T-cell (primary cell): ENCODE data around the gene AZI2. TPM values are rescaled to one million over a fixed set of nuclear protein-coding genes. Genes with fewer than 3 reads are reported as not detected.

Experiments used
- ATAC-seq, 4 experiments: fragments of 200-7000 bp in 3 of 4; fragments of 150-1000 bp in 1 of 4; cut with Tn5 transposase; replicated peaks in 1 of 4; 1 replicate in 3 of 4; 2 replicates in 1 of 4; pipeline ENCODE4 v1.10.0; 2021; ENCODE audit warnings: moderate library complexity in 3 of 4, mild to moderate bottlenecking in 2 of 4, moderate number of reproducible peaks in 1 of 4
- CTCF ChIA-PET, 2 donors: fragments of 300-600 bp; sonication (Branson Sonifier 250); formaldehyde crosslinking; loops; one replicate each; lab custom pipeline; 2022; ENCODE audit warnings: antibody characterized with exemption in 2 of 2; lab: Charles Lee
- POLR2A ChIA-PET, 2 donors: fragments of 300-600 bp; sonication (Branson Sonifier 250); formaldehyde crosslinking; loops; one replicate each; lab custom pipeline; 2022; ENCODE audit warnings: antibody characterized with exemption in 2 of 2; lab: Charles Lee
- DNase-seq, 35 experiments: peaks; one replicate each; pipeline versions ENCODE4 v3.0.0 to v3.0.0-alpha.2; 2013 to 2023
- H3K27ac ChIP-seq: one replicate; pipeline ENCODE4 v1.5.1; 2013; ENCODE audit warnings: low read length
- H3K27me3 ChIP-seq, 2 experiments: replicated peaks in 1 of 2; 1 replicate in 1 of 2; 2 replicates in 1 of 2; pipeline versions ENCODE4 v1.6.1 to v1.7.0; 2013; ENCODE audit warnings: low read length in 1 of 2, mixed read lengths in 1 of 2; ENCODE audit not compliant: control insufficient read depth in 2 of 2, insufficient read depth in 2 of 2; ENCODE audit errors: extremely low read depth in 1 of 2
- H3K36me3 ChIP-seq, 2 donors: 1 replicate in 1 of 2; 2 replicates in 1 of 2; pipeline versions ENCODE4 v1.6.1 to v1.7.0; 2013; ENCODE audit warnings: low read length in 1 of 2; ENCODE audit not compliant: control insufficient read depth in 2 of 2, insufficient read depth in 1 of 2; ENCODE audit errors: extremely low read depth in 1 of 2
- H3K4me1 ChIP-seq, 2 experiments: 1 replicate in 1 of 2; 2 replicates in 1 of 2; pipeline versions ENCODE4 v1.6.1 to v1.7.0; 2013; ENCODE audit warnings: low read length in 2 of 2, mixed read lengths in 1 of 2; ENCODE audit not compliant: insufficient read depth in 2 of 2, control insufficient read depth in 1 of 2; ENCODE audit errors: extremely low read depth in 1 of 2
- H3K4me3 ChIP-seq, 2 donors: 1 replicate in 1 of 2; 2 replicates in 1 of 2; pipeline versions ENCODE4 v1.5.1 to v1.7.0; 2013; ENCODE audit warnings: mild to moderate bottlenecking in 2 of 2, low read length in 1 of 2, moderate library complexity in 1 of 2; ENCODE audit not compliant: control insufficient read depth in 1 of 2; ENCODE audit errors: extremely low read depth in 1 of 2
- H3K9me3 ChIP-seq: 2 replicates; pipeline ENCODE4 v1.7.0; 2013
- H3K27ac Mint-ChIP-seq, 2 donors: one replicate each; pipeline ENCODE4 v1.8.0; 2020 to 2021; ENCODE audit warnings: mild to moderate bottlenecking in 2 of 2, mixed read lengths in 2 of 2
- H3K27me3 Mint-ChIP-seq, 2 donors: one replicate each; pipeline ENCODE4 v1.8.0; 2021 to 2022; ENCODE audit warnings: mixed read lengths in 2 of 2
- H3K36me3 Mint-ChIP-seq: one replicate; pipeline ENCODE4 v1.8.0; 2021; ENCODE audit warnings: mixed read lengths
- H3K4me1 Mint-ChIP-seq, 3 donors: one replicate each; pipeline ENCODE4 v1.8.0; 2020 to 2022; ENCODE audit warnings: mixed read lengths in 3 of 3, mild to moderate bottlenecking in 1 of 3
- H3K4me3 Mint-ChIP-seq, 3 donors: one replicate each; pipeline ENCODE4 v1.8.0; 2020 to 2022; ENCODE audit warnings: mild to moderate bottlenecking in 3 of 3, mixed read lengths in 3 of 3, moderate library complexity in 3 of 3
- H3K9me3 Mint-ChIP-seq, 3 donors: one replicate each; pipeline ENCODE4 v1.8.0; 2020 to 2022; ENCODE audit warnings: mixed read lengths in 3 of 3
- WGBS: methylation state at CpG from one replicate; pipeline ENCODE4 v1.1.5; 2013; ENCODE audit warnings: missing lambda C conversion rate; ENCODE audit not compliant: insufficient coverage; 5-methylcytosine and 5-hydroxymethylcytosine counted together
- total RNA-seq, 35 experiments: library from RNA in 6 of 35; stranded (reverse) in 6 of 35; fragments of 120-200 nt in 1 of 35; gene quantifications; one replicate each; pipeline versions ENCODE4 v1.2.1 to v1.2.4 and lab custom pipeline; 2013 to 2026

AZI2 gene
- total RNA-seq, 5 donors from 2014 or later (not counting 1 experiment from before 2014, with no cell fraction given), result 29.5 to 38.6 (median 30.6) TPM

DNA sequence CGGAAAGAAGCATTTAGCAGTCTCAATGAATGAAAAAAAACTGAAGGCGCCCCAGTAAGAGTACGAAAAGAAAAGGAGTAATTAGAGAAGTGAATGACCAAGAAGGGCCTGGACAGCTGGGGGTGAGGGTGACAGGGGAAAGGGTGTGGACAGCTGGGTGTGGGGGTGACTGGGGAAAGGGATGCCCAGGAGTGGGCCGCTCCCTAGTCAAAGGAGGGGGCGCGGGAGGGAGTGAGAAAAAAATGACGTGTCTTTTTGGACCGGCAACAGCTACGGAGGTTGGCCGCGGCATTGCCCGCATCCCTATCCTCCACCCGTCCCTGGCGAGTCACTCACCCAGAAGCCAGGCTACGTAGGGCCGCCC, 377 bp downstream of the AZI2 start:
- Mint-ChIP-seq H3K4me1 (peaks cover 50 to 70% (median 59%) of the 10 kb centered on the region in 3 donors), H3K9me3 (peaks cover 0 to 5% (median 5%) of the 10 kb centered on the region in 3 donors), H3K36me3 (peaks cover 13% of the 10 kb centered on the region), H3K27me3 (no peaks in the 10 kb centered on the region), H3K27ac (peak overlapping the region; percentile 95 to 99), H3K4me3 (peak overlapping the region; percentile 88 to 99 (median 96))
- Histone ChIP-seq H3K36me3 (peaks cover 0 to 4% of the 10 kb centered on the region in 2 donors), H3K9me3 (no peaks in the 10 kb centered on the region), H3K4me3 (peak overlapping the region; percentile 92 to 95), H3K27ac (peak overlapping the region; percentile 94), H3K4me1 (peaks cover 12 to 26% of the 10 kb centered on the region in 2 experiments), H3K27me3 (no peaks in the 10 kb centered on the region)
- ChIA-PET CTCF (interaction anchor here in 1 of 2 donors (0.6 to 2.2 kb wide), 7 partner anchors 14 to 667 kb away, joined by 3 to 19 read pairs (median 4); no protein-coding TSS in a partner anchor), POLR2A (interaction anchor here in 1 of 2 donors (0.5 to 1.7 kb wide), 5 partner anchors 8 to 875 kb away, joined by 4 to 20 read pairs (median 6); no protein-coding TSS in a partner anchor)
- DNase-seq (no peak), ATAC-seq (no peak)
- WGBS, result 5% methylated on average over 13 of the region's 16 CpGs

DNA sequence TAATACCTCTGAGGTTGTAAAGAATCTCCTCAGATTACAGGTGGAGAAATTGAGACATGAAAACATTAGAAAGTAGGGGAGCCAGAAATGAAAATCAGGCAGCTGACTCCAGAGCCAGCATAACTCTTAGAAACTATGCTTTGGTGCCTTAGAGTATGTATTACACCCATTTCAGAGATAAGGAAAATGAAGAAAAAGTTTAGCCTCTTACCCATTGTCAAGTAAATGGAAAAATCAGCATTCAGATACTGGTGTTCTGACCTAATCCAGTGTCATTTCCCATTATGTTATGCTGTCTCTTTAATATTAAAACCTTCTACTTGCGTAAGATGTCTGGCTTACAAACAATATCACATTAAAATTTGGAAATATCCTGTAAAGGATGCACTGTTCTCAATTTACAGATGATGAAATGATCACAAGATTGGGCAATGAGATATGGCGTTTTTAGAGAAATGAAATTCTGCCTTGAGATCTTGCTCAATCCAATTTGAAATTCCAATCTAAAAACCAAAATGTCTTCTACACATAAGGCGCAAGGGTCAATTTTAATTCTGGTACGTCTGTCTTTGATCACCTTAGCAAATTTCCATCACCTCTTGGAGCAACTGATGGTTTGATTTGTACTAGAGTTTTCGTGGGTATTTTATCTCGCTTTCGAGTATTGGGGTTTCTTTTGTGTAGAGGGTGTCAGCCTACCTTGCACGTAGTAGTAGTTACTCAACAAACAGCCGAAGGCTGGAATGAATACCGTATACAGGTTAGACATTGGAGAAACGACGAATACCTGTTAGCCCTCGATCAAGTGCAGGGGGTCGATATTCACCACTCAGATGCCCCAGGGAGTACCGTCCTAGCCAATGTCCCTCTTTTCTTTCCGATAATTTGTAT, 1.0 kb downstream of the AZI2 start:
- ATAC-seq, result no peak
- Mint-ChIP-seq H3K4me3 (peak overlapping the region; percentile 88 to 99 (median 96)), H3K27me3 (no peaks in the 10 kb centered on the region), H3K9me3 (peaks cover 0 to 5% (median 5%) of the 10 kb centered on the region in 3 donors), H3K27ac (peak overlapping the region; percentile 95 to 99), H3K36me3 (peaks cover 13% of the 10 kb centered on the region), H3K4me1 (peaks cover 56 to 76% (median 66%) of the 10 kb centered on the region in 3 donors)
- POLR2A ChIA-PET, result interaction anchor here in 1 of 2 donors (0.5 to 1.7 kb wide), 3 partner anchors 21 to 874 kb away, joined by 4 to 7 read pairs (median 6); no protein-coding TSS in a partner anchor
- WGBS, result 32% methylated on average over 8 of the region's 16 CpGs
- no peaks in the 10 kb centered on the region for H3K9me3 ChIP-seq
- H3K36me3 ChIP-seq, result peaks cover 0 to under 1% of the 10 kb centered on the region in 2 donors
- peaks cover 12 to 26% of the 10 kb centered on the region in 2 experiments for H3K4me1 ChIP-seq
- H3K4me3 ChIP-seq, result peak overlapping the region; percentile 92 to 95
- peak overlapping the region; percentile 94 for H3K27ac ChIP-seq
- peak in 2 of 35 experiments; percentile 2 to 30 for DNase-seq
- H3K27me3 ChIP-seq, result no peaks in the 10 kb centered on the region
- CTCF ChIA-PET, result interaction anchor here in 1 of 2 donors (0.6 to 2.1 kb wide), 4 partner anchors 14 to 667 kb away, joined by 3 to 19 read pairs (median 5); no protein-coding TSS in a partner anchor

GRCh38 chr3:28345690-28346089, 2.9 kb downstream of the AZI2 start:
- Histone ChIP-seq H3K27ac (no peak overlapping the region), H3K4me1 (peaks cover 12 to 26% of the 10 kb centered on the region in 2 experiments), H3K36me3 (no peaks in the 10 kb centered on the region), H3K27me3 (no peaks in the 10 kb centered on the region), H3K4me3 (no peak overlapping the region), H3K9me3 (no peaks in the 10 kb centered on the region)
- peak overlapping the region in 1 of 2 donors; percentile 3 for H3K27ac Mint-ChIP-seq
- DNase-seq (no peak), ATAC-seq (no peak)
- POLR2A ChIA-PET, result no interaction called here
- H3K36me3 Mint-ChIP-seq, result no peaks in the 10 kb centered on the region
- peaks cover 64 to 74% (median 66%) of the 10 kb centered on the region in 3 donors for H3K4me1 Mint-ChIP-seq
- no peak overlapping the region for H3K4me3 Mint-ChIP-seq
- H3K9me3 Mint-ChIP-seq, result no peaks in the 10 kb centered on the region
- no peaks in the 10 kb centered on the region for H3K27me3 Mint-ChIP-seq
- CTCF ChIA-PET, result interaction anchor here (0.6 to 1.0 kb wide), 2 partner anchors 8 to 634 kb away, joined by 3 read pairs; no protein-coding TSS in a partner anchor
- WGBS, result no CpG with 5 or more reads among the region's 1 CpG

DNA sequence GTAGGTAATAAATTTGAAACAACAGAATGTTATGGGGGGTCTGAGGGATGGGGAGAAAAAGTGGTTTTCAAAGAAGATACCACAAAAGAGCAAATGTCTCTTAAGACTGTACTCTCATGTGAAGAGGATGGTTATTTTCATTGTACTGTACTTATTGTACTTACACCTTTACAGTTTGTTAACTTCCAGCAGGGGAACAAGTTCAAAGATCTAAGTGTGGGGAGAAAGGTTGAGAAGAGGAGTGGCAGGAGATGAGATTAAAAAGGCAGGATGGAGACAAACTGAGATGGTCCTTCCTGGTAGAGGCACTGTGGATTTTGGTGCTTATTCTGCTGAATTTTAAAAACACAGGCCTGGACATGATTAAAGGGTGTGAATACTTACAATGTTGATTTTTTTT, 5.5 kb downstream of the AZI2 start:
- Histone ChIP-seq H3K9me3 (no peaks in the 10 kb centered on the region), H3K36me3 (peaks cover 0 to 3% of the 10 kb centered on the region in 2 donors), H3K4me3 (no peak overlapping the region), H3K27me3 (no peaks in the 10 kb centered on the region), H3K27ac (no peak overlapping the region), H3K4me1 (peaks cover 5 to 13% of the 10 kb centered on the region in 2 experiments)
- CTCF ChIA-PET, result interaction anchor here in 1 of 2 donors (1.8 kb wide), 1 partner anchor 631 kb away, joined by 6 read pairs; no protein-coding TSS in a partner anchor
- Mint-ChIP-seq H3K4me3 (no peak overlapping the region), H3K9me3 (no peaks in the 10 kb centered on the region), H3K36me3 (peaks cover 9% of the 10 kb centered on the region), H3K27ac (peak overlapping the region in 1 of 2 donors; percentile 2), H3K27me3 (no peaks in the 10 kb centered on the region), H3K4me1 (peaks cover 50 to 56% (median 55%) of the 10 kb centered on the region in 3 donors)
- POLR2A ChIA-PET, result no interaction called here
- DNase-seq (no peak), ATAC-seq (peak in 1 of 4 experiments; percentile 15)

- H3K36me3 Mint-ChIP-seq, result peaks cover 13% of the 10 kb centered on the region
- DNase-seq (no peak), ATAC-seq (no peak)
- Histone ChIP-seq H3K36me3 (peaks cover 0 to 20% of the 10 kb centered on the region in 2 donors), H3K4me3 (no peak overlapping the region), H3K27me3 (no peaks in the 10 kb centered on the region), H3K4me1 (peaks cover 0 to 3% of the 10 kb centered on the region in 2 experiments), H3K9me3 (no peaks in the 10 kb centered on the region), H3K27ac (no peak overlapping the region)
- no peaks in the 10 kb centered on the region for H3K9me3 Mint-ChIP-seq
- POLR2A ChIA-PET, result interaction anchor here in 1 of 2 donors (0.6 kb wide), 1 partner anchor 11 kb away, joined by 5 read pairs; no protein-coding TSS in a partner anchor
- CTCF ChIA-PET, result interaction anchor here (0.6 to 3.8 kb wide), 8 partner anchors 9 to 656 kb away, joined by 3 to 36 read pairs (median 4); partner anchors contain the start of gene AZI2 (in 1 of the 2)
- H3K27ac Mint-ChIP-seq, result no peak overlapping the region
- H3K27me3 Mint-ChIP-seq, result no peaks in the 10 kb centered on the region
- no peak overlapping the region for H3K4me3 Mint-ChIP-seq
- peaks cover 19 to 21% (median 20%) of the 10 kb centered on the region in 3 donors for H3K4me1 Mint-ChIP-seq
Observed at GRCh38 chr3:28337230-28337629, 11.4 kb downstream of the AZI2 start.

DNA sequence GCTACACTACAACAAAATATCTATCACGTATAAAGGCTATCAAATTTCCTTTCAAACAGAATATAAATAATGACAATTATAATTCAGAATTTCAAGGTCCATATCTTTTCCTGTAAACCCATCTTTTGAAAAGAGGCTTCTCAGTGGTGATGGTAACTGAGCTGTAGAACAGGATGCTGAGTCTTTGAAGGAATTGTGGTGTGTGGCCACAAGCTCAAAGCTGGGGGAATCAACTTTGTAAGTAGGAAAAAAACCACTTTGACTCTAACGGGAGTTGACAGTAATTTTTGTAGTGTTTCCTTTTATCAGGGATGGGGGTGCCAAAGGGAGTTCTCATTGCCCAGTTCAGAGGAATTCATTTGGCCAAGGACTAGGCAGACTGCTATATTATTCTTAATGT, 13.4 kb downstream of the AZI2 start:
- H3K27me3 Mint-ChIP-seq, result no peaks in the 10 kb centered on the region
- Histone ChIP-seq H3K27ac (no peak overlapping the region), H3K36me3 (peaks cover 0 to 23% of the 10 kb centered on the region in 2 donors), H3K9me3 (no peaks in the 10 kb centered on the region), H3K27me3 (no peaks in the 10 kb centered on the region), H3K4me1 (peaks cover 0 to 3% of the 10 kb centered on the region in 2 experiments), H3K4me3 (no peak overlapping the region)
- DNase-seq (no peak), ATAC-seq (peak in 1 of 4 experiments; percentile 64)
- peaks cover 12 to 17% (median 15%) of the 10 kb centered on the region in 3 donors for H3K4me1 Mint-ChIP-seq
- 0% methylated on average over 1 of the region's 2 CpGs for WGBS
- H3K9me3 Mint-ChIP-seq, result no peaks in the 10 kb centered on the region
- peak overlapping the region in 1 of 2 donors; percentile 13 for H3K27ac Mint-ChIP-seq
- H3K4me3 Mint-ChIP-seq, result no peak overlapping the region
- ChIA-PET CTCF (interaction anchor here (0.6 to 3.8 kb wide), 11 partner anchors 9 to 1023 kb away, joined by 3 to 36 read pairs (median 3); no protein-coding TSS in a partner anchor), POLR2A (no interaction called here)
- H3K36me3 Mint-ChIP-seq, result peaks cover 15% of the 10 kb centered on the region
